Measurements from ENCODE around the gene RPL32. TPM values are rescaled to one million over a fixed set of nuclear protein-coding genes. Genes with fewer than 3 reads are reported as not detected.
"Not testable (repeated sequence)": the region's sequence is repeated elsewhere in the genome, so short reads cannot be mapped to it uniquely, and the experiment has no call there.

Gene RPL32
- 2,994 TPM for polyA plus RNA-seq (ENCODE audit: insufficient read length)

- DNase-seq = peak; percentile 95
Observed at GRCh38 chr3:12841149-12841969, at the start of gene RPL32. Gene RPL32, minus strand, starts transcription at chr3:12841565. Its CDS starts 1,328 bp downstream, at chr3:12840237.

- DNase-seq = no peak
Observed at GRCh38 chr3:12890610-12891390, 49.4 kb upstream of the RPL32 start.

- no peak for DNase-seq
Observed at GRCh38 chr3:12886736-12887135, 45.4 kb upstream of the RPL32 start.

DNA sequence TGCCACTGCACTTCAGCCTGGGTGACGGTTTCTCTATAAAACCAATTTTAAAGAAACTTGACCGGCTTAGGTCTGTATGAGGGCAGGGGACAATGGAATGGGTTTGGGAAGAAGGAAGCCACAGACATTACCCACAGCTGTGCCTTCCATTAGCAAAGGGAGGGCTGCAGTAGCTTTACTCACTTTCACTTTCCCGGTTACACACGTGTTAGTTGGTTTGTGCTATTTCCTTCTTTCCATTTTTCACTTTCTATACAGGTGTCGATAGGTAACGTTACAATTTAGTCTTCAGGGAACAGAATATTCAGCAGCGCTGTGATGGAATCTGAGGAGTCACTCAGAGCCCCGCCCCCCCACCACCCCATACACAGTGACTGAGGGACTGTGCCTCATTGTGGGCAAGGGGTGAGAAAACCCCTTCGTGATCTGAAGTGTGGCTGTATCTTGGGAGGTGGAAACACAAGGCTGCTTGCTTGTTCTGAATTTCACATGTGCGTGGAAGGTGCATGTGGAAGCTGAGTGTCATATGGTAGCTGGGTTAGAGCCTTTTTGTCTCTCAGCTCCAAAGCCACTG, 44.8 kb upstream of the RPL32 start:
- no peak for DNase-seq

- no peak for DNase-seq
Observed at GRCh38 chr3:12885583-12885930, 44.2 kb upstream of the RPL32 start.

- DNase-seq = no peak
Observed at GRCh38 chr3:12884790-12885582, 43.6 kb upstream of the RPL32 start.

DNA sequence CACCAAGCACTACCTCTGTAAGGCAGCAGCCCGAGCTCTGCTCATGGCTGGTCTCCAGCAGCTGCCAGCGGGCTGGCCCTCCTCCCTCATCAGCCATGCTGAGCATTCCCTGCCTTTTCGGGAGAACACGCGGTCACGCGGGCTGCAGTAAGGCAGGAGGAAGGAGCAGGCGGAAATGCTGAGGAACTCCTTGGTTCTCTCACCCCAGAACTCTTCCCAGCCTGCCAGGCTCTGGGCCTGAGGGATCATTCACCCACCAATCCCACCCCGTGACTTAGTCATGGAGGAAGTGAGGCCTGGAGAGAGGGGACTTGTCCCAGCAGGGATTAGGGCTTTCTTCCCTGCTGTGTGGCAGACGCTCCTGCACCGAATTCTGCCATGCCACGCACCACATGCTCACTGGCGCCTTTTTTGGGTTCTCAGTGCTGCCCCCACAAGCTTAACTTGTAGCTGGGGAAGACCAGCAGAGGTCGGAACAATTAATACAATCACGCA, 42.9 kb upstream of the RPL32 start:
- no peak for DNase-seq

DNA sequence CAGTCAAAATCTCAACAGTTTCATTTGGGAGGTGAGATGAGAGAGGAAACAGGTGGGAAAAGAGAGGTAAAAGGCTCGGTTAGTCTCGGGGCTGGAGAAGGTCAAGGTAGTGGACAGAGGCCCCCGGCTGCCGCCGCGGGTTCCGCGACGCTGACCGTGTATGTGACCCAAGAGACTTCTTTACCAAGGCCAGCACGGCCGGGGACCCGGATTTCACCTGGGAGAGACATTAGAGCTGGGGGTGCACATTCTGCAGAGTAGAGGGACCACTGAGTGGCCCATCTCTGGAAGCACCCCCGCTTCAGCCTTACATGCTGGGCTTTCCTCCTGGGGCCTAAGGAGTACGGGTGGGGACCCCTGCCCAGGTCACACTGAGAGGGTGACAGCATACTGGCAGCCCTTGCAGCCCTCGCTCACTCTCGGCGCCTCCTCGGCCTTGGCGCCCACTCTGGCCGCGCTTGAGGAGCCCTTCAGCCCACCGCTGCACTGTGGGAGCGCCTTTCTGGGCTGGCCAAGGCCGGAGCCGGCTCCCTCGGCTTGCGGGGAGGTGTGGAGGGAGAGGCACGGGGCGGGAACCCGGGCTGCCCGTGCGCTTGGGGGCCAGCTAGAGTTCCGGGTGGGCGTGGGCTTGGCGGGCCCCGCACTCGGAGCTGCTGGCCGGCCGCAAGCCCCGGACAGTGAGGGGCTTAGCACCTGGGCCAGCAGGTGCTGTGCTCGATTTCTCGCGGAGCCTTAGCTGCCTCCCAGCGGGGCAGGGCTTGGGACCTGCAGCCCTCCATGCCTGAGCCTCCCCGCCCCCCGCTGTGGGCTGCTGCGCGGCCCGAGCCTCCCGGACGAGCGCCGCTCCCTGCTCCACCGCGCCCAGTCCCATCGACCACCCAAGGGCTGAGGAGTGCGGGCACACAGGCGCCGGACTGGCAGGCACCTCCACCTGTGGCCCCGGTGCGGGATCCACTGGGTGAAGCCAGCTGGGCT, 41.3 kb upstream of the RPL32 start:
- no peak for DNase-seq

- DNase-seq = not testable (repeated sequence)
Observed at GRCh38 chr3:12881858-12882257, 40.5 kb upstream of the RPL32 start.

DNA sequence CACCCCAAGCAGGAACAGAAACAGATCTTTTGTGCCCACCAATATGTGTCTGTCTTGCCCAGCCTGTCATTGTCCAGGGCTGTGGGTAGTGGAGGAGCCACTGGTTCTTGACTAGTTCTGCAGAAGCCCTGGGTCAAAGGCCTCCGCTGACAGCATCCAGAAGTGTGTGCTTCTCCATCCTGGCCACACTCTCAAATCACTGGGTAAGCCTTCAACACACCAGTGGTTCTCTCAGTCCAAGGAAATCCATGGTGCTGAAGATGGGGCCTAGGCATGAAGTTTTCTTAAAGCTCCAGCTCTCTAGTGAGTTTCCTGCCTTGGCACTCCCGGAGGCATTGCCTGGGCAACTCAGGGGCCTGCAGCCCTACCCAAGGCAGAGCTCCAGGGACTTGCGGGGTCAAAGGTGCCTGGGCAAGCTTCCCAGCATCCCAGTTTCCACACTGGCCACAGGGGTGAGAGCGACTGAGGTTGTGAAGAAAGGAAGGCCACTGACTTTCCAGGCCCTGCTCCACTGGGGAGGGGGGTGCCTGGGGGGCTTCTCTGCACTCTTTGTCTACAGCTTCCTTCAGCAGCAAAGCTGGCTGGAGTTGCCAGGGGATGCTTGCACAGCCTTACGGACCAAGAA, 37.9 kb upstream of the RPL32 start:
- no peak for DNase-seq

- DNase-seq = not testable (repeated sequence)
Observed at GRCh38 chr3:12878758-12879157, 37.4 kb upstream of the RPL32 start.

DNA sequence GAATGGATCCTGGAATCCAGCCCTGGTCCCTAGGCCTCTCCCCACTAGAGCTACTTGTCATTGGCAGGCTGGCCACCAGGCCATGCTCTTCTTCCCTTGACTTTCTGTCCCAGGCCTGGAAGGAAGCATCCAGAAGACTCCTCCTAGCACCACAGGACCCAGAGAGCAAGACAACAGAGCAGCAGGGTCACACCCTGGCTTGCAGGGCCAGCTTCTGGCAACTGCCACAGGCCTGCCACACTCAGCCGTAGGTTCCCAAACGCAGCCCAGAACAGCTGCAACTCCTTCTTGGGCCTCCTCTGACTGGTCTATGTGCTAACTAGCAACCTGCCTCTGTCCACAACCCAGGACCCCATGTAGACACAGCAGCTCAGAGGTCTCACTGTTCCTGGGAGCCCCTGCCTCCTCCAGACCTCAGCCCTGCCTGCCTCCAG, 36.8 kb upstream of the RPL32 start:
- DNase-seq = no peak

DNA sequence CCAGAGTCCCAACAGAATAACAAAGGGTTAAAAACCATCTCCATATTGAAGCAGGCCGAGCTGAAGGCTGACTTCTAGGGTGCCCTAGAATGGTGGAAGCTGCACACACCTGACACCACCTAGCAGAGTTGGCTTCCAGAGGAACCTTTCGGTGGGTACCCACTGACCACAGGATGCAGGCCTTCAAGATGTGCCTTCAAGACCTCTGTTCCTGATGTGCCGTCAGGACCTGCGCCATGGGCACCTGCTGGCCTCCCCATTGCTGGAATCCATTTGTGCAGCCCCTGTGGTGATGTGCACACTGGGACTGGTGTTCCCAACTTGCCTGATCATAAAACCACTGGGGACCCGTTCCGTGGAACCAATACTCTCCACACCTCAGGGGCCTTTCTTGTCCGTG, 35.7 kb upstream of the RPL32 start:
- no peak for DNase-seq

DNA sequence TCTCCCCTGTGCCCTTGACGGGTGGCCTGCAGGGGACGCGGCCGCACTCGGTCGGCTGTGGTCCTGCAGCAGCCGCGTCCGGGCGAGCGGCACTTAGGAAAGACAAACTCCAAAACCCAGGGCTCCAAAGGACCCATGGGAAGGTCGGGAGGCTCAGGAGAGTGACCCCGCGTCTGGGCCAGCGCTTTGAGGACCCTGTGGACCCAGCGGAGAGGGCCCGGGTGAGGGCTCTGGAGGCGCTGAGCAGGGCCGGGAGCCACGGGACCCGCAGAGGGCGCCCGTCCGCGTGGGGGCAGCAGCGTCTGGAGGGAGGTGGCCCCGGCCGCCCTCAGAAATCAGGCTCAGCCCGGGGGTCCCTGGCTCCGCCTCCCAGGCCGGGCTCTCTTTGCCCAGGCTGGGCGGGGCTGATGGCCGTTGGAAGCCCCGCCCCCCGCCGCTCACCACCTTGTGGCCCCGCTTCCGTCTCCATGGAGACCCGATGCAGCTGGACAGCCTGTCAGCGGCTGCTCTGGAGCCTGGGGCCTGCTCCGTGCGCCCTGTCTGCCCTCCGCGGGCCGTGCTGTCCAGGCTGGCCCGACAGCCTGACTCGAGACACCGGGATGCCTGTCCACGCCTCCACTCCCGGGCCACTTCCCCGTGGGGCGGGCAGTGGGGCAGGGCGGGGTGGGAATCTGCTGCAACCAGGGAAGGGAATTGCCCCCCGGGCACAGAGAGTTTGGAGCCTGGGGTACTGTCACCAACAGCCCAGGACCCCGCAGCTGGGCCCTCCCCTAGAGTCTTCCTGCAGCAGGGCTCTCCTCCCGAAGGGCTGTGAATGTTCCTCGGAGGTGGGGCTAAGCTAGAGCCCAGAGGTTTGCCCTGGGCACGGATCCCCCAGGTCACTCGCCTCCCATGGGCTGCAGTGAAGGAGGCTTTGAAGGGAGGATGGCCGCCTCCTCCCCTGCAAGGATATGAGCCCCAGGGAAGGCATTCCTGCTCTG, 34.8 kb upstream of the RPL32 start:
- no peak for DNase-seq

GRCh38 chr3:12871404-12871983, 30.1 kb upstream of the RPL32 start:
- DNase-seq = no peak

- DNase-seq = no peak
Observed at GRCh38 chr3:12870942-12871341, 29.6 kb upstream of the RPL32 start.

GRCh38 chr3:12869035-12869621, 27.8 kb upstream of the RPL32 start:
- DNase-seq = no peak

Data from hindlimb muscle (tissue), 1 donor.